Keratinocyte (primary cell): ENCODE results near the gene WDPCP.

Source experiments
- CTCF ChIP-seq, 3 experiments: IDR thresholded peaks in 1 of 3; conservative IDR thresholded peaks in 1 of 3; optimal IDR thresholded peaks in 1 of 3; 2 replicates in 2 of 3; 3 replicates in 1 of 3; pipeline versions ENCODE3 to v1.5.1; 2011; ENCODE audit warnings: low read length in 3 of 3, mild to moderate bottlenecking in 3 of 3, moderate library complexity in 2 of 3, control low read depth in 1 of 3, inconsistent platforms in 1 of 3; ENCODE audit not compliant: insufficient read depth in 2 of 3; ENCODE audit errors: extremely low read depth in 1 of 3
- EZH2 ChIP-seq: IDR thresholded peaks from one replicate; pipeline ENCODE4 v1.6.1; 2012; ENCODE audit warnings: inconsistent platforms, mild to moderate bottlenecking, low read length, moderate library complexity

GRCh38 chr2:63486861-63487290, 101.4 kb downstream of the WDPCP start:
- TF ChIP-seq CTCF (optimal IDR thresholded peaks at IDR 0.05 in 1 of 3, IDR thresholded peaks at IDR 0.05 in 1 of 3, conservative IDR thresholded peaks at IDR 0.05 in 1 of 3; ENCODE audit: extremely low read depth in 1 of 3, insufficient read depth in 2 of 3, low read length in 3 of 3) (peak in 1 of 3 experiments; percentile 38), EZH2 (no peak)
